ENCODE measurements around the gene VAC14.

VAC14 gene

GRCh38 chr16:70687102-70687511 lies 113.9 kb downstream of the VAC14 start:
- TF ChIP-seq CTCF (IDR thresholded peaks at IDR 0.05), result no peak

GRCh38 chr16:70686376-70687101 lies 114.4 kb downstream of the VAC14 start:
- TF ChIP-seq CTCF (IDR thresholded peaks at IDR 0.05), result no peak

GRCh38 chr16:70685938-70686375 lies 115.0 kb downstream of the VAC14 start, which contains the start of gene MTSS2:
MTSS2 (minus strand) TSS chr16:70686053; CDS start chr16:70685791, 262 bp downstream.
- TF ChIP-seq CTCF (IDR thresholded peaks at IDR 0.05), result no peak

- TF ChIP-seq CTCF (IDR thresholded peaks at IDR 0.05), result no peak
Observed at GRCh38 chr16:70685061-70685937, 115.7 kb downstream of the VAC14 start.

GRCh38 chr16:70684146-70685060 lies 116.6 kb downstream of the VAC14 start:
- no peak for TF ChIP-seq CTCF (IDR thresholded peaks at IDR 0.05)

- no peak for TF ChIP-seq CTCF (IDR thresholded peaks at IDR 0.05)
Observed at GRCh38 chr16:70683146-70683944, 117.6 kb downstream of the VAC14 start.
